Metanephros (tissue), 2 donors: ENCODE measurements around the gene GFM2. TPM values are rescaled to one million over a fixed set of nuclear protein-coding genes. Genes with fewer than 3 reads are reported as not detected.

Experiments used
- small RNA-seq: library from RNA; depleted of rRNA; stranded (forward); fragments of <200 nt; gene quantifications from one replicate; pipeline ENCODE3, GENCODE V24; 2014; ENCODE audit warnings: low replicate concordance
- total RNA-seq: library from RNA; depleted of rRNA; stranded (reverse); fragments of >200 nt; gene quantifications from one replicate; pipeline ENCODE4 v1.2.3, GENCODE V29; 2014

GFM2 gene, protein sequence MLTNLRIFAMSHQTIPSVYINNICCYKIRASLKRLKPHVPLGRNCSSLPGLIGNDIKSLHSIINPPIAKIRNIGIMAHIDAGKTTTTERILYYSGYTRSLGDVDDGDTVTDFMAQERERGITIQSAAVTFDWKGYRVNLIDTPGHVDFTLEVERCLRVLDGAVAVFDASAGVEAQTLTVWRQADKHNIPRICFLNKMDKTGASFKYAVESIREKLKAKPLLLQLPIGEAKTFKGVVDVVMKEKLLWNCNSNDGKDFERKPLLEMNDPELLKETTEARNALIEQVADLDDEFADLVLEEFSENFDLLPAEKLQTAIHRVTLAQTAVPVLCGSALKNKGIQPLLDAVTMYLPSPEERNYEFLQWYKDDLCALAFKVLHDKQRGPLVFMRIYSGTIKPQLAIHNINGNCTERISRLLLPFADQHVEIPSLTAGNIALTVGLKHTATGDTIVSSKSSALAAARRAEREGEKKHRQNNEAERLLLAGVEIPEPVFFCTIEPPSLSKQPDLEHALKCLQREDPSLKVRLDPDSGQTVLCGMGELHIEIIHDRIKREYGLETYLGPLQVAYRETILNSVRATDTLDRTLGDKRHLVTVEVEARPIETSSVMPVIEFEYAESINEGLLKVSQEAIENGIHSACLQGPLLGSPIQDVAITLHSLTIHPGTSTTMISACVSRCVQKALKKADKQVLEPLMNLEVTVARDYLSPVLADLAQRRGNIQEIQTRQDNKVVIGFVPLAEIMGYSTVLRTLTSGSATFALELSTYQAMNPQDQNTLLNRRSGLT
- total RNA-seq = 47.5 TPM

DNA sequence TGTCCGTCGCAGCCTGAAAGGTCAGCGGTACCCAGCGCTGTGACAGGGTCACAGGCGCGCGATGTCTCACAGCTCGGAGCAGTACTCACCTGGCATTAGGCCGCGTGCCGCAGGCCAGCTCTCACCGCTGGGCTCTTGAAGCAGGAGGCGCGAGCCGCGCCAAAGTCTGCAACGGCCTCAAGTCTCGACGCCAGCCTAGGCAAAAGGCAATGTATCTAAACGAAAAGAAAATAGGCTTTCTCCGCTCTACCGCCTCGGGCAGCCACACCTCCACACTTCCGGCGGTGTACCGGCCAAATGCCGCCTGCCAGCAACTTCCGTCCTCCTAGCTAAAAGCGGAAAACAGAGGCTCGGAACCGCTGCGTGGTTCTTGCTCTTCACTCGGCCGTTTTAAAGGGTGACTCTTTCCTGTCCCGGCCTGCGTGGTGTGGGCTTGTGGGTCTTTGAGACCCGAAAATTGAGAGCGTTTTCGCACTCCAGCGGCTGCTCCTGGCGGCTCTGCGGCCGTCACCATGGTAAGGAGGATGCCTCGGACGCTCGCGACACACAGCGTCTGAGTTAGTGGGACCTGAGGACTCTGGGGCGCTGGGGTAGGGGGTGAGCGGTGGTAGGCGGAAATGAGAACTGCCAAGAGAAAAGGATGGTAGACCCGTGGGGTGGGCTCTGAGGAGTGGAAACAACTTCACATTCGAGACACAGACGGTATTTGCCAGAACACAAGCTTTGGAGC, at the start of gene GFM2, which contains the start of gene NSA2:
TSS of gene GFM2 (minus strand) at position 269 of the 730 bp plus-strand sequence. CDS start 3,375 bp downstream, outside the sequence.
TSS of gene NSA2 (plus strand) at position 401 of the 730 bp plus-strand sequence. CDS start at position 513, 112 bp downstream.

DNA sequence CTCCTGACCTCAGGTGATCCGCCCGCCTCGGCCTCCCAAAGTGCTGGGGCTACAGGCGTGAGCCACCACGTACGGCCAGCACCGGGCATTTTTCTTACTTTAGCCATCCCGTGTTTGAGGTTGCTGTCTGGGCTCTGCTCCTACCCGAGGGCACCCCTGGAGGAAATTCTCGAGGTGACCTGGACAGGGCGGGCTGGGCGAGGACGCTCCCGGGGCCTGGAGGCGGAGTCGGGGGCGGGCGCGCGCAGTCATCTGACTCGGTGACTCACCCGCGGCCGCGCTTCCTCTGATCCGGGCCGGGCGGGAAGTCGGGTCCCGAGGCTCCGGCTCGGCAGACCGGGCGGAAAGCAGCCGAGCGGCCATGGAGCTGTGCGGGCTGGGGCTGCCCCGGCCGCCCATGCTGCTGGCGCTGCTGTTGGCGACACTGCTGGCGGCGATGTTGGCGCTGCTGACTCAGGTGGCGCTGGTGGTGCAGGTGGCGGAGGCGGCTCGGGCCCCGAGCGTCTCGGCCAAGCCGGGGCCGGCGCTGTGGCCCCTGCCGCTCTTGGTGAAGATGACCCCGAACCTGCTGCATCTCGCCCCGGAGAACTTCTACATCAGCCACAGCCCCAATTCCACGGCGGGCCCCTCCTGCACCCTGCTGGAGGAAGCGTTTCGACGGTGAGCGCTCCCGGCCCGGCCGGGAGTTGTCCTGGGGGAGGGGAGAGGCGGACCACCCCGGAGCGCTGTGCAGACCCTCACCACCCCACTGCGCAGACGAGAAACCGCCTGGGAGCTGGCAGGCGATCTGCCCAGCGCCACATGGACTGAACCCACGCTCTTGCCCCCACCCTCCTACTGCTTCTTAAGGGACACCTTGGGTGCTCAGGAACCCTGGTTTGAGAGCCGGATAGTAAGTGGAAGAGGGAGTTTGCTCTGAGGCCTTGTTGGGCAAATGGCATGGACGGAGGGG, 81.7 kb downstream of the GFM2 start, which contains the start of gene HEXB:
TSS of gene HEXB (plus strand) at position 334 of the 952 bp plus-strand sequence. CDS start at position 362, 28 bp downstream.

Small RNA genes within 50 kb of the gene (small RNA-seq; reads per million reads assigned to genes)
- not detected for gene RNU6-658P

Other genes starting within 250 kb of the GFM2 start
- 180 TPM for gene ENC1, start 126.4 kb downstream of the GFM2 start, total RNA-seq
- 70.1 TPM for gene HEXB, start 81.9 kb downstream of the GFM2 start, total RNA-seq
- gene NSA2, start 132 bp upstream of the GFM2 start, total RNA-seq = 36.6 TPM
- gene FAM169A, start 99.3 kb upstream of the GFM2 start, total RNA-seq = 24.1 TPM